Measurements from ENCODE around the gene TMEM123. TPM values are rescaled to one million over a fixed set of nuclear protein-coding genes. Genes with fewer than 3 reads are reported as not detected.

TMEM123 gene
- total and polyA plus RNA-seq, 2 donors from 2014 or later, result 57.0 to 143 TPM

DNA sequence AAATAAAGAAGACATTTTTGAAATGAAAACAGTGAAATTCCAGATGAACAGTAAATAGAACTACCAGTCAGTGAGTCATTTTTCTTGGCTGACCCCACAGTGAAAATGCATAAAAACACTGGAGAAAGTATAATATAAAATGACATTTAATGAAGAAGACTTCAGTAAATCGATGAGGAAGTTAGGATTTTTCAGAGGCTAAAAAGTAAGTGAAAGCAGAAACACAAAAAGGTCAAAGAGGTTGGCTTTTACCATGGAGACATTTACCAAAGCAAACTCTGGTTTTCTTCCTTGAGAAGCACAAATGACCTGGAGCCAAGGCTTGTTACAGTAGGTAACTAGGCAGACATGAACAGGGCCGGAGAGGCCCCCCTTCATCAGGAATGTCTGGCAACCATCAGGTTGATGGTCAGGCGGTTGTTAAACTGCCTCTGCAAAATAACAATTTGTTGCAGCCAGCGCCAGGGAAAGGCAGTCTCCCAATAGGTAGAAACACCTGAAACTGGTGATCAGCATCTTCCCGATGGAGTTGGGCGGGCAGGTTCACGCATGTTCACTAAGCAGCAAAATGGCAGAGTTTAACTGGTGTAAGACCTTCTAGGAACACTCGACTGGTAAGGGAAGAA lies 16.7 kb upstream of the TMEM123 start:
- H3K27ac ChIP-seq (ENCODE audit: low read depth in 2 of 2, low read length in 2 of 2), result no peak overlapping the region
- DNase-seq, result peak in 2 of 5 donors; percentile 23 to 36
- H3K9ac ChIP-seq (ENCODE audit: low read length in 3 of 3), result no peak overlapping the region
- no peaks in the 10 kb centered on the region for H3K36me3 ChIP-seq (ENCODE audit: control insufficient read depth in 2 of 3, insufficient read depth in 3 of 3, low read length in 3 of 3)
- no peak for FAIRE-seq
- intact Hi-C loops (cut with DNase I), result no loop called here
- no peak overlapping the region for H3K4me3 ChIP-seq (ENCODE audit: low read length in 3 of 3)
- no peaks in the 10 kb centered on the region for H3K27me3 ChIP-seq (ENCODE audit: control insufficient read depth, insufficient read depth, low read length)
- peaks cover 0 to 7% (median 5%) of the 10 kb centered on the region in 3 donors for H3K4me1 ChIP-seq (ENCODE audit: control insufficient read depth in 2 of 3, insufficient read depth in 2 of 3, low read depth in 1 of 3, low read length in 3 of 3)
- TF ChIP-seq, protein P1, sequence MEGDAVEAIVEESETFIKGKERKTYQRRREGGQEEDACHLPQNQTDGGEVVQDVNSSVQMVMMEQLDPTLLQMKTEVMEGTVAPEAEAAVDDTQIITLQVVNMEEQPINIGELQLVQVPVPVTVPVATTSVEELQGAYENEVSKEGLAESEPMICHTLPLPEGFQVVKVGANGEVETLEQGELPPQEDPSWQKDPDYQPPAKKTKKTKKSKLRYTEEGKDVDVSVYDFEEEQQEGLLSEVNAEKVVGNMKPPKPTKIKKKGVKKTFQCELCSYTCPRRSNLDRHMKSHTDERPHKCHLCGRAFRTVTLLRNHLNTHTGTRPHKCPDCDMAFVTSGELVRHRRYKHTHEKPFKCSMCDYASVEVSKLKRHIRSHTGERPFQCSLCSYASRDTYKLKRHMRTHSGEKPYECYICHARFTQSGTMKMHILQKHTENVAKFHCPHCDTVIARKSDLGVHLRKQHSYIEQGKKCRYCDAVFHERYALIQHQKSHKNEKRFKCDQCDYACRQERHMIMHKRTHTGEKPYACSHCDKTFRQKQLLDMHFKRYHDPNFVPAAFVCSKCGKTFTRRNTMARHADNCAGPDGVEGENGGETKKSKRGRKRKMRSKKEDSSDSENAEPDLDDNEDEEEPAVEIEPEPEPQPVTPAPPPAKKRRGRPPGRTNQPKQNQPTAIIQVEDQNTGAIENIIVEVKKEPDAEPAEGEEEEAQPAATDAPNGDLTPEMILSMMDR (IDR thresholded peaks at IDR 0.05; ENCODE audit: borderline replicate concordance, extremely low read depth, insufficient read depth), result no peak
- H3K9me3 ChIP-seq (ENCODE audit: control insufficient read depth in 2 of 3, insufficient read depth in 1 of 3, low read length in 3 of 3), result no peaks in the 10 kb centered on the region

DNA sequence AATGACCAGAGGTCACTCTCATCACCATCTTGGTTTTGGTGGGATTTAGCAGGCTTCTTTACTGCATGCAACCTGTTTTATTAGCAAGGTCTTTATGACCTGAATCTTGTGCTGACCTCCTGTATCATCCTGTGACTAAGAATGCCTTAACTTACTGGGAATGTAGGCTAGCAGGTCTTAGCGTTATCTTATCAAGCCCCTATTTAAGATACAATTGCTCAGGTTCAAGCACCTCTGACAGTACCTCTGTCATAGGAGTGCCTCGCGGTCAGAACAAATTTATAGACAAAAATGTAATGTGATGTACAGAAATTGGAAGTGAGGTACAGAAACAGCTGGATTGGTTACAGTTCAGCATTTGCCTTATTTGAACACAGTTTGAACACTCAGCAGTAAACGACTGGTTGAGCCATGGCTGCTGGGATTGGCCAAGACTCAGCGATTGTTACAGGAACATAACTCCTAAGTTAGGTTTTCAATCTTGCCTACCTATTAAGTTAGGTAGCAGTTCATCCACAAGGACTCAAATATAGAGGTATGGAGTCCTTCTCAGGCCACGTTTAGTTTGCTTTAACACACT lies 16.1 kb upstream of the TMEM123 start:
- H3K27me3 ChIP-seq (ENCODE audit: control insufficient read depth, insufficient read depth, low read length), result no peaks in the 10 kb centered on the region
- no peak overlapping the region for H3K9ac ChIP-seq (ENCODE audit: low read length in 3 of 3)
- peaks cover 0 to 7% (median 5%) of the 10 kb centered on the region in 3 donors for H3K4me1 ChIP-seq (ENCODE audit: control insufficient read depth in 2 of 3, insufficient read depth in 2 of 3, low read depth in 1 of 3, low read length in 3 of 3)
- H3K36me3 ChIP-seq (ENCODE audit: control insufficient read depth in 2 of 3, insufficient read depth in 3 of 3, low read length in 3 of 3), result no peaks in the 10 kb centered on the region
- H3K4me3 ChIP-seq (ENCODE audit: low read length in 3 of 3), result no peak overlapping the region
- no peak for DNase-seq
- intact Hi-C loops (cut with DNase I), result no loop called here
- TF ChIP-seq, protein P1 (IDR thresholded peaks at IDR 0.05; ENCODE audit: borderline replicate concordance, extremely low read depth, insufficient read depth), result no peak
- H3K9me3 ChIP-seq (ENCODE audit: control insufficient read depth in 2 of 3, insufficient read depth in 1 of 3, low read length in 3 of 3), result no peaks in the 10 kb centered on the region
- no peak for FAIRE-seq
- no peak overlapping the region for H3K27ac ChIP-seq (ENCODE audit: low read depth in 2 of 2, low read length in 2 of 2)

DNA sequence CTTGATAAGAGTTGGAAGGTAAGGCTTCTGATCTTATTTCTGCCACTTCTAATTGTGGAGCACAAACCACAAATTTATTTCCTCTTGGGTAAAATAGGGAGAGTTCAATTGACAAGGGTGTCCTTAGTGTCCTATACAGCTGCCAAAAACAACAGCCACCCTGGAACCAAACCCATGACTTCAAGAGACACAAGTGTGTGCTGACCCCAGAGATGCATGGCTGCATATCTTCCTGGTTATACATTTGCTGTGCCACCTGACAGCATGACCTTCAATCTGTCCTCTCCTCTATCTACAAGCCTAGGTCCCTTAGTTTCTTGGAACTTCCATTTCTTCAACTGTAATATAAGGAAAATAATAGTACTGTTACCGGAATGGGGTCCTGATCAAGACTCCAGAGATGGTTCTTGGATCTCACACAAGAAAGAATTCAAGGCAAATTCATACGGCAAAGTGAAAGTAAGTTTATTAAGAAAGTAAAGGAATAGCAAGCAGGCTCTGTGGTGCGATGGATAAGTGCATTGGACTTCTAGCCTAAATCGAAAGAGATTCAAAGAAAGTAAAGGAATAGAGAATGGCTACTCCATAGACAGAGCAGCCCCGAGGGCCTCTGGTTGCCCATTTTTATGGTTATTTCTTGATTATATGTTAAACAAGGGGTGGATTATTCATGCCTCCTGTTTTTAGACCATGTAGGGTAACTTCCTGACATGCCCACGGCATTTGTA lies 15.5 kb upstream of the TMEM123 start:
- TF ChIP-seq, protein P1 (IDR thresholded peaks at IDR 0.05; ENCODE audit: borderline replicate concordance, extremely low read depth, insufficient read depth), result no peak
- FAIRE-seq (no peak), DNase-seq (no peak)
- intact Hi-C loops (cut with DNase I), result no loop called here
- H3K4me1 ChIP-seq (ENCODE audit: control insufficient read depth in 2 of 3, insufficient read depth in 2 of 3, low read depth in 1 of 3, low read length in 3 of 3), result peaks cover 0 to 7% (median 5%) of the 10 kb centered on the region in 3 donors
- no peaks in the 10 kb centered on the region for H3K36me3 ChIP-seq (ENCODE audit: control insufficient read depth in 2 of 3, insufficient read depth in 3 of 3, low read length in 3 of 3)
- H3K27me3 ChIP-seq (ENCODE audit: control insufficient read depth, insufficient read depth, low read length), result no peaks in the 10 kb centered on the region
- no peak overlapping the region for H3K27ac ChIP-seq (ENCODE audit: low read depth in 2 of 2, low read length in 2 of 2)
- no peak overlapping the region for H3K9ac ChIP-seq (ENCODE audit: low read length in 3 of 3)
- no peaks in the 10 kb centered on the region for H3K9me3 ChIP-seq (ENCODE audit: control insufficient read depth in 2 of 3, insufficient read depth in 1 of 3, low read length in 3 of 3)
- no peak overlapping the region for H3K4me3 ChIP-seq (ENCODE audit: low read length in 3 of 3)
